ENCODE results near the gene PAX5.

Gene PAX5

GRCh38 chr9:36987409-36987808 is 46.7 kb downstream of the PAX5 start:
- DNase-seq (ENCODE audit: low spot score), result no peak

- DNase-seq (ENCODE audit: low spot score), result no peak
These were observed 47.3 kb downstream of the PAX5 start for GRCh38 chr9:36986468-36987408.

- DNase-seq (ENCODE audit: low spot score), result no peak
These were observed 48.1 kb downstream of the PAX5 start for GRCh38 chr9:36985769-36986467.

- DNase-seq (ENCODE audit: low spot score), result no peak
These were observed 48.9 kb downstream of the PAX5 start for GRCh38 chr9:36985061-36985768.

GRCh38 chr9:36980148-36980974 is 53.7 kb downstream of the PAX5 start:
- no peak for DNase-seq (ENCODE audit: low spot score)

- no peak for DNase-seq (ENCODE audit: low spot score)
These were observed 57.6 kb downstream of the PAX5 start for GRCh38 chr9:36976371-36977030.

GRCh38 chr9:36974731-36975130 is 59.3 kb downstream of the PAX5 start:
- DNase-seq (ENCODE audit: low spot score), result no peak

GRCh38 chr9:36971935-36972488 is 62.1 kb downstream of the PAX5 start:
- DNase-seq (ENCODE audit: low spot score), result no peak

- no peak for DNase-seq (ENCODE audit: low spot score)
These were observed 63.8 kb downstream of the PAX5 start for GRCh38 chr9:36970007-36970888.

GRCh38 chr9:36969216-36969771 is 64.8 kb downstream of the PAX5 start:
- DNase-seq (ENCODE audit: low spot score), result no peak

GRCh38 chr9:36968574-36969215 is 65.4 kb downstream of the PAX5 start:
- no peak for DNase-seq (ENCODE audit: low spot score)

GRCh38 chr9:36967997-36968396 is 66.1 kb downstream of the PAX5 start:
- DNase-seq (ENCODE audit: low spot score), result no peak

- no peak for DNase-seq (ENCODE audit: low spot score)
These were observed 67.5 kb downstream of the PAX5 start for GRCh38 chr9:36966371-36967097.

- DNase-seq (ENCODE audit: low spot score), result no peak
These were observed 69.3 kb downstream of the PAX5 start for GRCh38 chr9:36964791-36965190.

- no peak for DNase-seq (ENCODE audit: low spot score)
These were observed 70.7 kb downstream of the PAX5 start for GRCh38 chr9:36963346-36963745.

GRCh38 chr9:36962691-36963090 is 71.4 kb downstream of the PAX5 start:
- no peak for DNase-seq (ENCODE audit: low spot score)

GRCh38 chr9:36961561-36962325 is 72.3 kb downstream of the PAX5 start:
- DNase-seq (ENCODE audit: low spot score), result no peak

GRCh38 chr9:36961051-36961450 is 73.0 kb downstream of the PAX5 start:
- no peak for DNase-seq (ENCODE audit: low spot score)
